CD14-positive monocyte (primary cell): ENCODE results near the gene VPS72. TPM values are rescaled to one million over a fixed set of nuclear protein-coding genes. Genes with fewer than 3 reads are reported as not detected.

Source experiments
- DNase-seq, 3 donors: peaks; one replicate each; pipeline ENCODE4 v3.0.0-alpha.2; 2011 to 2022
- H2AFZ ChIP-seq: 2 replicates; pipeline ENCODE4 v1.6.0; 2012; ENCODE audit warnings: mild to moderate bottlenecking, low read depth, low read length, inconsistent platforms; ENCODE audit not compliant: insufficient read depth, poor library complexity, severe bottlenecking
- H3K27ac ChIP-seq, 2 donors: 1 replicate in 1 of 2; 2 replicates in 1 of 2; pipeline ENCODE4 v1.5.1; 2012 to 2013; ENCODE audit warnings: low read length in 2 of 2, control low read depth in 1 of 2, inconsistent platforms in 1 of 2, low read depth in 1 of 2, mild to moderate bottlenecking in 1 of 2
- H3K27me3 ChIP-seq, 2 donors: one replicate each; pipeline versions ENCODE4 v1.6.0 to v1.6.1; 2011 to 2013; ENCODE audit warnings: low read length in 2 of 2; ENCODE audit not compliant: control insufficient read depth in 2 of 2, insufficient read depth in 2 of 2
- H3K36me3 ChIP-seq, 2 donors: replicated peaks in 1 of 2; 1 replicate in 1 of 2; 2 replicates in 1 of 2; pipeline versions ENCODE4 v1.5.1 to v1.6.1; 2012 to 2013; ENCODE audit warnings: low read length in 2 of 2, control low read depth in 1 of 2, inconsistent platforms in 1 of 2, mild to moderate bottlenecking in 1 of 2; ENCODE audit not compliant: insufficient read depth in 2 of 2, control insufficient read depth in 1 of 2
- H3K4me1 ChIP-seq, 2 donors: 1 replicate in 1 of 2; 2 replicates in 1 of 2; pipeline versions ENCODE4 v1.5.1 to v1.6.1; 2012 to 2013; ENCODE audit warnings: low read length in 2 of 2, control low read depth in 1 of 2, inconsistent platforms in 1 of 2, mild to moderate bottlenecking in 1 of 2, moderate library complexity in 1 of 2; ENCODE audit not compliant: insufficient read depth in 2 of 2, control insufficient read depth in 1 of 2
- H3K4me2 ChIP-seq: replicated peaks from 2 replicates; pipeline ENCODE3; 2012; ENCODE audit warnings: low read length, moderate library complexity, mild to moderate bottlenecking; ENCODE audit not compliant: poor library complexity, severe bottlenecking; ENCODE audit errors: extremely low read depth
- H3K4me3 ChIP-seq, 3 experiments: fragments of 200-600 bp in 1 of 3; sonication (generic) in 1 of 3; replicated peaks in 1 of 3; 1 replicate in 2 of 3; 2 replicates in 1 of 3; pipeline ENCODE4 v1.5.1; 2011 to 2013; ENCODE audit warnings: low read length in 3 of 3, mild to moderate bottlenecking in 3 of 3, control low read depth in 2 of 3, low read depth in 2 of 3, inconsistent platforms in 1 of 3, moderate library complexity in 1 of 3
- H3K79me2 ChIP-seq: 2 replicates; pipeline ENCODE4 v1.6.0; 2012; ENCODE audit warnings: mild to moderate bottlenecking, control low read depth, inconsistent platforms, low read length, moderate library complexity; ENCODE audit not compliant: insufficient read depth
- H3K9ac ChIP-seq: 2 replicates; pipeline ENCODE4 v1.6.0; 2017; ENCODE audit warnings: low read length, mild to moderate bottlenecking; ENCODE audit not compliant: insufficient read depth, poor library complexity, severe bottlenecking
- H3K9me3 ChIP-seq, 2 donors: replicated peaks in 1 of 2; 1 replicate in 1 of 2; 2 replicates in 1 of 2; pipeline versions ENCODE4 v1.5.1 to v1.6.1; 2012 to 2013; ENCODE audit warnings: low read length in 2 of 2, control low read depth in 1 of 2; ENCODE audit not compliant: control insufficient read depth in 1 of 2, insufficient read depth in 1 of 2
- H4K20me1 ChIP-seq: 2 replicates; pipeline ENCODE4 v1.6.0; 2012; ENCODE audit warnings: mild to moderate bottlenecking, low read length, control low read depth, moderate library complexity; ENCODE audit not compliant: insufficient read depth
- H3K27ac Mint-ChIP-seq, 7 donors: one replicate each; pipeline ENCODE4 v1.8.0; 2020; ENCODE audit warnings: mild to moderate bottlenecking in 7 of 7, mixed read lengths in 7 of 7, moderate library complexity in 6 of 7, inconsistent platforms in 2 of 7
- H3K27me3 Mint-ChIP-seq, 3 donors: one replicate each; pipeline ENCODE4 v1.8.0; 2021 to 2022; ENCODE audit warnings: low read depth in 3 of 3, mild to moderate bottlenecking in 3 of 3, mixed read lengths in 3 of 3, moderate library complexity in 3 of 3, inconsistent platforms in 1 of 3
- H3K36me3 Mint-ChIP-seq, 2 donors: one replicate each; pipeline ENCODE4 v1.8.0; 2020; ENCODE audit warnings: mixed read lengths in 2 of 2, inconsistent platforms in 1 of 2, mild to moderate bottlenecking in 1 of 2
- H3K4me1 Mint-ChIP-seq: one replicate; pipeline ENCODE4 v1.8.0; 2020; ENCODE audit warnings: mild to moderate bottlenecking, mixed read lengths
- H3K4me3 Mint-ChIP-seq, 2 donors: one replicate each; pipeline ENCODE4 v1.8.0; 2020; ENCODE audit warnings: mild to moderate bottlenecking in 2 of 2, mixed read lengths in 2 of 2, moderate library complexity in 1 of 2
- H3K9me3 Mint-ChIP-seq, 7 donors: one replicate each; pipeline ENCODE4 v1.8.0; 2020 to 2022; ENCODE audit warnings: mixed read lengths in 7 of 7, mild to moderate bottlenecking in 6 of 7, moderate library complexity in 6 of 7, inconsistent platforms in 2 of 7
- WGBS: methylation state at CpG from one replicate; pipeline ENCODE4 v1.1.5; 2013; ENCODE audit warnings: missing lambda C conversion rate; ENCODE audit not compliant: insufficient coverage; 5-methylcytosine and 5-hydroxymethylcytosine counted together
- intact Hi-C, 2 donors: fragments of 100-400 bp; cut with micrococcal nuclease; formaldehyde crosslinking; loops; one replicate each; pipeline versions ENCODE4 v1.15.0 to v1.15.1; 2023
- polyA plus RNA-seq, 3 donors: library from polyadenylated mRNA; depleted of rRNA in 1 of 3; unstranded in 2 of 3; stranded (reverse) in 1 of 3; fragments of 300-500 nt in 2 of 3; fragments of >200 nt in 1 of 3; fragmentation: Illumina TruSeq in 2 of 3; gene quantifications; 1 replicate in 2 of 3; 2 replicates in 1 of 3; pipeline ENCODE4 v1.2.3, GENCODE V29; 2012 to 2021
- TF ChIP-seq, protein P1 (sequence below): fragments of 200-600 bp; IDR thresholded peaks from one replicate; pipeline ENCODE4 v1.8.0; 2022; ENCODE audit warnings: antibody characterized with exemption, mild to moderate bottlenecking

The VPS72 gene
- polyA plus RNA-seq, 3 donors: 30.4 to 43.3 (median 37.7) TPM

DNA sequence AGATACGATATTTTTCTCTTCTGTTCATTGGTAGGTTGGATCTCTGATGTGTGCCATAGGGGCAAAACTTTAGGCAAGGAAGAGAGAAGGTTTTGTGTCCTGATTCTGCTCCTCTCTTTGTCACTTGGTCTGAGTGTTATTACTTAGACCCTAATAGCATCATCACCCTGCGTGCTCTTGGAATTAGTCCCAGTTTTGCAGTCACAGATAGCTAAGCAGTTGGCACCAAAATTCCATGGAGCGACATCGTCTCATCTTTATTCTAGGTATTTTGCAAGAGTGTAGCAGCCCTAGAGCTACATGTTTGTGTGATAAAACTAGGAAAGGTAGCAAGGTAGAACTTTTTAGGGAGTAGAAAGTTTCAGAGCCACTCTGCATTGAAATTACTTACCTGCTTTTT is 32.1 kb upstream of the VPS72 start:
- Mint-ChIP-seq H3K27me3 (peaks cover 0 to 2% (median 0%) of the 10 kb centered on the region in 3 donors), H3K9me3 (no peaks in the 10 kb centered on the region), H3K36me3 (peaks cover 41 to 74% of the 10 kb centered on the region in 2 donors), H3K4me3 (no peak overlapping the region), H3K4me1 (no peaks in the 10 kb centered on the region), H3K27ac (peak overlapping the region in 1 of 7 donors; percentile 17)
- Histone ChIP-seq H3K9me3 (no peaks in the 10 kb centered on the region), H3K79me2 (peaks cover 63% of the 10 kb centered on the region), H3K4me2 (no peak overlapping the region), H3K27ac (peak overlapping the region in 1 of 2 donors; percentile 15), H2AFZ (no peak overlapping the region), H3K4me3 (no peak overlapping the region), H3K27me3 (no peaks in the 10 kb centered on the region), H3K9ac (no peak overlapping the region), H3K36me3 (peaks cover 29 to 72% of the 10 kb centered on the region in 2 donors), H4K20me1 (peaks cover 54% of the 10 kb centered on the region), H3K4me1 (no peaks in the 10 kb centered on the region)
- DNase-seq: no peak
- WGBS: 100% methylated on average over 2 of the region's 4 CpGs
- intact Hi-C loops: loop anchor here in 1 of 2 donors (10.0 kb wide), 1 partner anchor 117 kb away; no protein-coding TSS in a partner anchor
- TF ChIP-seq, protein P1, sequence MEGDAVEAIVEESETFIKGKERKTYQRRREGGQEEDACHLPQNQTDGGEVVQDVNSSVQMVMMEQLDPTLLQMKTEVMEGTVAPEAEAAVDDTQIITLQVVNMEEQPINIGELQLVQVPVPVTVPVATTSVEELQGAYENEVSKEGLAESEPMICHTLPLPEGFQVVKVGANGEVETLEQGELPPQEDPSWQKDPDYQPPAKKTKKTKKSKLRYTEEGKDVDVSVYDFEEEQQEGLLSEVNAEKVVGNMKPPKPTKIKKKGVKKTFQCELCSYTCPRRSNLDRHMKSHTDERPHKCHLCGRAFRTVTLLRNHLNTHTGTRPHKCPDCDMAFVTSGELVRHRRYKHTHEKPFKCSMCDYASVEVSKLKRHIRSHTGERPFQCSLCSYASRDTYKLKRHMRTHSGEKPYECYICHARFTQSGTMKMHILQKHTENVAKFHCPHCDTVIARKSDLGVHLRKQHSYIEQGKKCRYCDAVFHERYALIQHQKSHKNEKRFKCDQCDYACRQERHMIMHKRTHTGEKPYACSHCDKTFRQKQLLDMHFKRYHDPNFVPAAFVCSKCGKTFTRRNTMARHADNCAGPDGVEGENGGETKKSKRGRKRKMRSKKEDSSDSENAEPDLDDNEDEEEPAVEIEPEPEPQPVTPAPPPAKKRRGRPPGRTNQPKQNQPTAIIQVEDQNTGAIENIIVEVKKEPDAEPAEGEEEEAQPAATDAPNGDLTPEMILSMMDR: no peak

DNA sequence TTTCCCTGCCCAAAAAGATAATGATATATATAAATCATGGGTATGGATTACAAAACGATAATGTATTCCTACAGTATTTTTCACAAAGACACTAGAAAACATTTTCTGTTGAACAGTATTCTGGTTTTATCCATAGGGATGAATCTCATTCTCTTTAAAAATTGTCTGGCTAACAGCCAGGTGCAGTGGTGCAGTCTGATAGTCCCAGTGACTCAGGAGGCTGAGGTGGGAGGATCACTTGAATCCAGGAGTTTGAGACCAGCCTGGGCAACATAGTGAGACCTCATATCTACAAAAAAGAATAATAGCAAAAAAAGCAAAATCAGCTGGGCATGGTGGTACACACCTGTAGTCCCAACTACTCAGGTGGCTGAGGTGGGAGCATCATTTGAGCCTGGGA is 31.6 kb upstream of the VPS72 start:
- H3K27me3 Mint-ChIP-seq: peaks cover 0 to 2% (median 0%) of the 10 kb centered on the region in 3 donors
- H4K20me1 ChIP-seq: peaks cover 59% of the 10 kb centered on the region
- no peak overlapping the region for H3K4me3 ChIP-seq
- intact Hi-C loops: loop anchor here in 1 of 2 donors (10.0 kb wide), 1 partner anchor 117 kb away; no protein-coding TSS in a partner anchor
- no peaks in the 10 kb centered on the region for H3K4me1 ChIP-seq
- no peaks in the 10 kb centered on the region for H3K27me3 ChIP-seq
- peaks cover 38 to 69% of the 10 kb centered on the region in 2 donors for H3K36me3 Mint-ChIP-seq
- WGBS: no CpG with 5 or more reads among the region's 1 CpG
- H3K27ac ChIP-seq: no peak overlapping the region
- no peaks in the 10 kb centered on the region for H3K9me3 ChIP-seq
- H3K4me1 Mint-ChIP-seq: no peaks in the 10 kb centered on the region
- no peak overlapping the region for H2AFZ ChIP-seq
- TF ChIP-seq, protein P1: no peak
- H3K4me3 Mint-ChIP-seq: no peak overlapping the region
- H3K9ac ChIP-seq: no peak overlapping the region
- no peaks in the 10 kb centered on the region for H3K9me3 Mint-ChIP-seq
- peak overlapping the region in 3 of 7 donors; percentile 17 to 45 (median 32) for H3K27ac Mint-ChIP-seq
- peaks cover 26 to 67% of the 10 kb centered on the region in 2 donors for H3K36me3 ChIP-seq
- no peak overlapping the region for H3K4me2 ChIP-seq
- DNase-seq: no peak
- peaks cover 68% of the 10 kb centered on the region for H3K79me2 ChIP-seq
